Renal cortical epithelial cell (primary cell): Measurements from ENCODE around the gene IRF8. TPM values are rescaled to one million over a fixed set of nuclear protein-coding genes. Genes with fewer than 3 reads are reported as not detected.

Source experiments
- DNase-seq: peaks from one replicate; pipeline ENCODE4 v3.0.0-alpha.2; 2011; ENCODE audit warnings: low read depth
- total RNA-seq: library from RNA; depleted of rRNA; stranded (reverse); fragments of >200 nt; gene quantifications from 2 replicates; pipeline ENCODE4 v1.2.3, GENCODE V29; 2014

Gene IRF8
- total RNA-seq, 1 donor from 2014 or later: 1.0 TPM

- no peak for DNase-seq
Measured at GRCh38 chr16:85956426-85956825, 57.5 kb downstream of the IRF8 start.

- DNase-seq: no peak
Measured at GRCh38 chr16:85958731-85959130, 59.8 kb downstream of the IRF8 start.

GRCh38 chr16:85959686-85960085 is 60.7 kb downstream of the IRF8 start:
- no peak for DNase-seq

GRCh38 chr16:85960486-85961046 is 61.6 kb downstream of the IRF8 start:
- no peak for DNase-seq

- no peak for DNase-seq
Measured at GRCh38 chr16:85961988-85962915, 63.3 kb downstream of the IRF8 start.

- DNase-seq: no peak
Measured at GRCh38 chr16:85963753-85964285, 64.9 kb downstream of the IRF8 start.

GRCh38 chr16:85965125-85965524 is 66.2 kb downstream of the IRF8 start:
- DNase-seq: no peak

- no peak for DNase-seq
Measured at GRCh38 chr16:85967111-85967510, 68.1 kb downstream of the IRF8 start.

- no peak for DNase-seq
Measured at GRCh38 chr16:85968041-85968920, 69.3 kb downstream of the IRF8 start.

- DNase-seq: peak; percentile 77
Measured at GRCh38 chr16:85969159-85969558, 70.2 kb downstream of the IRF8 start.

- peak; percentile 15 for DNase-seq
Measured at GRCh38 chr16:85969591-85969990, 70.6 kb downstream of the IRF8 start.

GRCh38 chr16:85970016-85970733 is 71.2 kb downstream of the IRF8 start:
- no peak for DNase-seq

- peak; percentile 21 for DNase-seq
Measured at GRCh38 chr16:85970738-85971137, 71.8 kb downstream of the IRF8 start.

Other genes starting within 250 kb of the IRF8 start
- gene GINS2, start 210.2 kb upstream of the IRF8 start, total RNA-seq: 0.45 and 7.3 TPM in 2 replicates
- 1.6 and 8.5 TPM in 2 replicates for gene C16orf74, start 148.1 kb upstream of the IRF8 start, total RNA-seq
- 25.5 and 26.6 TPM in 2 replicates for gene EMC8, start 99.6 kb upstream of the IRF8 start, total RNA-seq
- gene COX4I1, start 99.5 kb upstream of the IRF8 start, total RNA-seq: 349 and 463 TPM in 2 replicates